Adrenal gland (tissue), 12 donors: ENCODE measurements around the gene CD34. TPM values are rescaled to one million over a fixed set of nuclear protein-coding genes. Genes with fewer than 3 reads are reported as not detected.

Experiments used
- DNase-seq, 7 donors: peaks; one replicate each; pipeline ENCODE4 v3.0.0-alpha.2; 2019 to 2020
- H3K27ac ChIP-seq, 5 donors: fragments of 200-600 bp; sonication (generic) in 4 of 5; 1 replicate in 3 of 5; 2 replicates in 2 of 5; pipeline versions ENCODE4 v1.5.1 to v1.8.0; 2016 to 2020; ENCODE audit warnings: mild to moderate bottlenecking in 1 of 5
- H3K27me3 ChIP-seq: fragments of 200-600 bp; 2 replicates; pipeline ENCODE4 v1.8.0; 2021
- H3K36me3 ChIP-seq, 2 donors: fragments of 200-600 bp; replicated peaks in 1 of 2; 1 replicate in 1 of 2; 2 replicates in 1 of 2; pipeline versions ENCODE4 v1.5.1 to v1.8.0; 2018 to 2022
- H3K4me1 ChIP-seq, 2 donors: fragments of 200-600 bp; replicated peaks in 1 of 2; 1 replicate in 1 of 2; 2 replicates in 1 of 2; pipeline versions ENCODE4 v1.5.1 to v1.8.0; 2018 to 2021
- H3K4me3 ChIP-seq, 4 donors: fragments of 200-600 bp; sonication (generic) in 3 of 4; one replicate each; pipeline ENCODE4 v1.5.1; 2016 to 2018
- H3K9me3 ChIP-seq, 3 donors: fragments of 200-600 bp; sonication (generic) in 1 of 3; replicated peaks in 1 of 3; 1 replicate in 2 of 3; 2 replicates in 1 of 3; pipeline versions ENCODE4 v1.5.1 to v1.8.0; 2016 to 2021
- POLR2A ChIP-seq, 2 donors: fragments of 450-650 bp; IDR thresholded peaks; one replicate each; pipeline ENCODE4 v1.6.1; 2017; ENCODE audit warnings: antibody characterized with exemption in 2 of 2, mild to moderate bottlenecking in 2 of 2, moderate library complexity in 1 of 2
- WGBS, 4 donors: extraction: QIAGEN DNeasy Blood & Tissue Kit in 2 of 4; methylation state at CpG; one replicate each; pipeline versions ENCODE4 v1.1.5 to v1.1.7; 2013 to 2017; 5-methylcytosine and 5-hydroxymethylcytosine counted together
- intact Hi-C, 2 donors: fragments of 100-400 bp; cut with DNase I; formaldehyde crosslinking; loops; one replicate each; pipeline versions ENCODE4 v1.14.1 to v1.15.0; 2022 to 2023
- polyA plus RNA-seq, 3 donors: library from polyadenylated mRNA; stranded (reverse); fragments of 200-250 nt in 2 of 3; fragments of 350-450 nt in 1 of 3; fragmentation: Illumina TruSeq in 1 of 3; extraction: RNeasy Lipid Tissue Mini Kit (QIAGEN cat#74804) in 1 of 3; gene quantifications; one replicate each; pipeline ENCODE4 v1.2.3, GENCODE V29; 2013 to 2014
- total RNA-seq, 9 donors: library from RNA; depleted of rRNA in 4 of 9; stranded (reverse); fragments of >200 nt in 4 of 9; fragments of 120-200 nt in 1 of 9; fragmentation: NEBNext Ultra II Directional in 1 of 9; extraction: Animal tissue kit (Norgen Biotek cat#: 25700) in 1 of 9; gene quantifications; one replicate each; pipeline versions ENCODE4 v1.1.0 to v1.2.4, GENCODE V29; 2013 to 2023
- TF ChIP-seq, protein P1 (sequence below), 6 experiments: fragments of 450-650 bp in 4 of 6; fragments of 200-600 bp in 2 of 6; sonication (generic) in 1 of 6; IDR thresholded peaks; 1 replicate in 5 of 6; 2 replicates in 1 of 6; pipeline versions ENCODE4 v1.5.1 to v1.8.0; 2016 to 2021; ENCODE audit warnings: antibody characterized with exemption in 6 of 6, mild to moderate bottlenecking in 2 of 6, moderate library complexity in 1 of 6
- donor health status: healthy with polysubstance abuse.
- donor health status: Bipolar disorder and iron deficiency.
- donor health status: DM: yes; HTN: yes; CAD: no.
- donor health status: DM: no; HTN: no; CAD: no.
- donor health status: DM: no; HTN: no; CAD: no.
- donor health status: DM: yes; HTN: yes; CAD: no.

The CD34 gene
- total and polyA plus RNA-seq, 12 donors = 9.0 to 48.6 (median 28.1) TPM

GRCh38 chr1:207922554-207922953 is 11.6 kb upstream of the CD34 start:
- Histone ChIP-seq H3K27ac (peak overlapping the region in 2 of 5 donors; percentile 42 to 83), H3K27me3 (no peaks in the 10 kb centered on the region), H3K4me3 (no peak overlapping the region), H3K9me3 (no peaks in the 10 kb centered on the region), H3K4me1 (peaks cover 0 to 23% of the 10 kb centered on the region in 2 donors), H3K36me3 (no peaks in the 10 kb centered on the region)
- peak in 6 of 7 donors; percentile 26 to 78 (median 39) for DNase-seq
- 48 to 64% (median 52%) methylated on average over 5 to 8 of the region's 8 CpGs for WGBS, 4 donors
- intact Hi-C loops = no loop called here
- TF ChIP-seq, protein P1, sequence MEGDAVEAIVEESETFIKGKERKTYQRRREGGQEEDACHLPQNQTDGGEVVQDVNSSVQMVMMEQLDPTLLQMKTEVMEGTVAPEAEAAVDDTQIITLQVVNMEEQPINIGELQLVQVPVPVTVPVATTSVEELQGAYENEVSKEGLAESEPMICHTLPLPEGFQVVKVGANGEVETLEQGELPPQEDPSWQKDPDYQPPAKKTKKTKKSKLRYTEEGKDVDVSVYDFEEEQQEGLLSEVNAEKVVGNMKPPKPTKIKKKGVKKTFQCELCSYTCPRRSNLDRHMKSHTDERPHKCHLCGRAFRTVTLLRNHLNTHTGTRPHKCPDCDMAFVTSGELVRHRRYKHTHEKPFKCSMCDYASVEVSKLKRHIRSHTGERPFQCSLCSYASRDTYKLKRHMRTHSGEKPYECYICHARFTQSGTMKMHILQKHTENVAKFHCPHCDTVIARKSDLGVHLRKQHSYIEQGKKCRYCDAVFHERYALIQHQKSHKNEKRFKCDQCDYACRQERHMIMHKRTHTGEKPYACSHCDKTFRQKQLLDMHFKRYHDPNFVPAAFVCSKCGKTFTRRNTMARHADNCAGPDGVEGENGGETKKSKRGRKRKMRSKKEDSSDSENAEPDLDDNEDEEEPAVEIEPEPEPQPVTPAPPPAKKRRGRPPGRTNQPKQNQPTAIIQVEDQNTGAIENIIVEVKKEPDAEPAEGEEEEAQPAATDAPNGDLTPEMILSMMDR (IDR thresholded peaks at IDR 0.05) = no peak
- no peak for TF ChIP-seq POLR2A (IDR thresholded peaks at IDR 0.05)

GRCh38 chr1:207921321-207921720 is 10.4 kb upstream of the CD34 start:
- Histone ChIP-seq H3K9me3 (no peaks in the 10 kb centered on the region), H3K4me1 (peaks cover 0 to 23% of the 10 kb centered on the region in 2 donors), H3K4me3 (no peak overlapping the region), H3K27ac (no peak overlapping the region), H3K36me3 (no peaks in the 10 kb centered on the region), H3K27me3 (no peaks in the 10 kb centered on the region)
- intact Hi-C loops = no loop called here
- TF ChIP-seq POLR2A (IDR thresholded peaks at IDR 0.05) = no peak
- TF ChIP-seq, protein P1 (IDR thresholded peaks at IDR 0.05) = no peak
- DNase-seq = no peak
- 68 to 80% (median 73%) methylated on average over 3 of the region's 3 CpGs for WGBS, 4 donors

GRCh38 chr1:207920444-207921021 is 9.6 kb upstream of the CD34 start:
- TF ChIP-seq, protein P1 (IDR thresholded peaks at IDR 0.05) = no peak
- no peak for TF ChIP-seq POLR2A (IDR thresholded peaks at IDR 0.05)
- no peak for DNase-seq
- Histone ChIP-seq H3K9me3 (no peaks in the 10 kb centered on the region), H3K36me3 (no peaks in the 10 kb centered on the region), H3K27ac (peak overlapping the region in 2 of 5 donors; percentile 35 to 51), H3K4me3 (no peak overlapping the region), H3K27me3 (no peaks in the 10 kb centered on the region), H3K4me1 (peaks cover 0 to 23% of the 10 kb centered on the region in 2 donors)
- intact Hi-C loops = no loop called here
- 55 to 81% (median 70%) methylated on average over 2 of the region's 2 CpGs for WGBS, 4 donors

- TF ChIP-seq, protein P1 (IDR thresholded peaks at IDR 0.05) = no peak
- TF ChIP-seq POLR2A (IDR thresholded peaks at IDR 0.05) = no peak
- Histone ChIP-seq H3K4me3 (no peak overlapping the region), H3K9me3 (no peaks in the 10 kb centered on the region), H3K27me3 (no peaks in the 10 kb centered on the region), H3K36me3 (no peaks in the 10 kb centered on the region), H3K27ac (peak overlapping the region in 2 of 5 donors; percentile 61 to 73), H3K4me1 (peaks cover 0 to 23% of the 10 kb centered on the region in 2 donors)
- no peak for DNase-seq
- intact Hi-C loops = no loop called here
- WGBS, 4 donors = 33 to 51% (median 44%) methylated on average over 2 of the region's 2 CpGs
These were observed 8.7 kb upstream of the CD34 start for GRCh38 chr1:207919523-207920170.
